GM18507 (cell line): Measurements from ENCODE around the gene PARP12.

Experiments used
- DNase-seq: peaks from one replicate; pipeline ENCODE4 v3.0.0; 2011; ENCODE audit warnings: low read depth; ENCODE audit not compliant: insufficient read length; ENCODE audit errors: extremely low spot score
- FAIRE-seq: peaks from 2 replicates; lab custom pipeline; 2011; peaks lifted over from hg19 to GRCh38; lab: Jason Lieb, UNC

PARP12 gene

DNA sequence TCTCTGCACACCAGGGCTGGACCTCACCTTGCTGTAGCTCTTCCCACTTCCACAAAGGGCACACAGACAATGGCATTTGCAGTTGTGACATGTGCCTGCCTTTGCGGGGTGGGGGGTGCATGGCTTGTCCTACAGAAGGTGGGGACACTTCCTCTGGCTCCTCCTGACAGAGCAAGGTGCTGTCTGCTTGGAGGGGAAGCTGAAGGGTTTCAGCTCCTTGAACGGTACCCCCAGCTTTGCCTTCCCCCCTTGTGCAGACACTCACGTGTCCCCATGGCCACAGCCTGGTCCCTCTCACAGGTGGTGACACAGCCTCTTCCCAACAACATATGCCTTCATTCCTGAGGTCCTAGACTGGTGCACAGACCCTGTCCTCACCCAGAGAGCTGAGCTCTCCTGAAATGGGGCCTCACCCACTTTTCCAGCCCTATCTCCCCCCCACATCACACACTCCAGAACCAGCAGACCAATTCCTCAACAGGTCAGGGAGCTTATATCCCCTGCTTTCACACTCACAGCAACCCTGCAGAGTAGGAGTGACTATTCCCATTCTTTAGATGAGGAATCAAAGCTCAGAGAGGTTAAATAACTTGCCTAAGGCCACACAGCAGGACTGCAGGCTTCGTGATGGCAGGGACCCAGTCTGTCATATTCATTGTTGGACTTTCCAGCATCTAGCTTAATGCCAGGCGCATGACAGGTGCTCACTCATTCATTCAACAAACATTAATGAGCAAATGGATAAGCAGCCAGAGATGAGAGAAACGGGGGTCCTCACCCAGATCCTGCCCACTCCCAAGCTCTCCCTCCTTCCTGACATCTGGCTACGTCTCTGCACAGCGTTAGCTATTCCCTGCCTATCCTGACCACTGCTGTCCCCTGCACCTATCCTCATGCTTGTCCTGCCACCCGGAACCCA, 44.4 kb downstream of the PARP12 start:
- DNase-seq (no peak), FAIRE-seq (no peak)

DNA sequence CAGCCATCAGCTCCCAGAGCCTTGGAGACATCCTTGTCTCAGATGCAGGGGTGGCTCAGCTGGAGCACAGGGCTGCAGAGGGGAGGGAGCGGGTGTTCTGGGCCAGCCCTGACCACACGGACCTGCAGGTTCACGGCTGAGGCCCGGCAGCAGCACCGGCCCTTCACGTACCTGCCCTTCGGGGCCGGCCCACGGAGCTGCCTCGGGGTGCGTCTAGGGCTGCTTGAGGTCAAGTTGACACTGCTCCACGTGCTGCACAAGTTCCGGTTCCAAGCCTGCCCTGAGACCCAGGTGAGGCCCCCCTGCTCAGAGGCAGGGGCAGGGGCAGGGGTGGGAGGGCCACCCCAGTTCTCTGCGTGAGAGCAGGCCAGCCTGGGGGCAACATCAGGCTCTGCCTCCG, 45.2 kb downstream of the PARP12 start:
- no peak for FAIRE-seq

GRCh38 chr7:140017034-140017433, 45.7 kb downstream of the PARP12 start:
- FAIRE-seq (no peak), DNase-seq (no peak)

More for the DNA sequence above, 45.2 kb downstream of the PARP12 start:
- no peak for DNase-seq

DNA sequence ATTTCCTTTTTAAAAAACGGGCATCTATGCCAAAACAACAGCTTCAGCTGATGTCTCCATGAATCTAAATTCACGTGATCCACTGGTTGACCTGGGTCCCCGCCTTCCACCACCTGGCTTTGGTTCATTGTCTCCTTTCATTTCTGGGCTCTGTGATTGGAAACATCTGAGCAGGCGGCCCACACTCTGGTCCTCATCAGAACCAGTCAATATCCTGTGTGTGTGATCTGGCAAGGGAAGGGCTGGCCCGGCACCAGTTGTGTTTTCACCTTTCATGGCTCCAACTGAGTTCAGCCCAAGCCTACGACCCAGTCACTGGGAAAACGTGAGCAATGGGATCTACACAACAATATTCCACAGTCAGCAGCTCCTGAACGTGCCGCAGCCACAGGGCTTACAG, 46.2 kb downstream of the PARP12 start:
- FAIRE-seq, result no peak
- no peak for DNase-seq

- DNase-seq, result no peak
- no peak for FAIRE-seq
These were observed 47.2 kb downstream of the PARP12 start for GRCh38 chr7:140015471-140015970.

DNA sequence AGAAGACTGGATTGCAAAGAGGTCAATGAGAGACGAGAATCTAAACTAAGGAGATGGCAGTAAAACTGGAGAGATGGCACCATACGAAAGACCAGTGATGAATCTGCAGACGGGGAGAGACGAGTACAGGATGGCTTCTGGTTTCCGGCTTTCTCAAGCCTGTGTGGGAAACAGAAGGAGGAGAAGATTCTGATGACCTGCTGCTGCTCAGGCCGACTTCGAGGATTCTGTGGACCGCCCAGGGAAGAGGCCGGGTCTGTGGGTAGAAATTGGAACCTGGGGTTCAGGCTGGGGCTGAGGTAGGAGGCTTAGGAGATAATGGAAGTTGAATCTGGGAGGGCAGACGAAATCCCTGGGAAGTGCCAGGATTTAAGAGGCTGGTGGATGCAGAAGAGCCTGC, 48.6 kb downstream of the PARP12 start:
- no peak for DNase-seq

GRCh38 chr7:140013676-140014075, 49.1 kb downstream of the PARP12 start:
- FAIRE-seq, result no peak
- DNase-seq, result no peak

More for the DNA sequence above, 48.6 kb downstream of the PARP12 start:
- no peak for FAIRE-seq

DNA sequence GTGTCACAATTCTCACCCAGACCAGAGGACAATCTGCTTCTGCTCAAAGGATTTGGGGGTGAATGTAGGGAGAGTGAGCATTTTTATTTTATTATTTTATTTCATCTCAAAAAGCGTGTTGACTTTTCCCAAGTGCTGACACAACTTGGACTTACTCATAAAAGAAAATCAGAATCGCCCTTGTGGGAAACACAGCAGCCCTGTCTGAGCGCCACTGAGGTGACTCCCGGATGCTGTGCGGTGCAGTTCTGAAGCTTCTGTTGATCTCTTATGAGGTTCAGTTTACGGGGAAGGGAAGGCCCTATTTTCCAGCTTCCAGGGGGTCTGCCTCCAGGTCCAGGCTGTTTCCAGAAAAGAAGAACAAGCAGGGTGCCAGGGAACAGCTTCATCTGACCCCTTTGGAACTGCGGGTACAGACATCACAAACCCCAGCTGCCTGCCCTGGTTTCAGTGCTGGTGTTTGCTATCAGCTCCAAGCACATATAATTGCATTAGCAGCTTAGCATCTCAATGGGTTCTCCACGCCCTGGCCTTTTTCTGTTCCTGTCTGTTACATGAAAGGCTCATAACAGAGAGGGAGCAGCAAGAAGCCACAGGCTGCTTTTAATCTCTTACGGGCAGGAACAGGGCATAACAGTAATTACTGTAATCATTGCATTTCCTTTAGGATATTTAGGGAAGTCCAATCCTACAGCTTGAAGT, 52.4 kb downstream of the PARP12 start:
- FAIRE-seq (no peak), DNase-seq (no peak)

DNA sequence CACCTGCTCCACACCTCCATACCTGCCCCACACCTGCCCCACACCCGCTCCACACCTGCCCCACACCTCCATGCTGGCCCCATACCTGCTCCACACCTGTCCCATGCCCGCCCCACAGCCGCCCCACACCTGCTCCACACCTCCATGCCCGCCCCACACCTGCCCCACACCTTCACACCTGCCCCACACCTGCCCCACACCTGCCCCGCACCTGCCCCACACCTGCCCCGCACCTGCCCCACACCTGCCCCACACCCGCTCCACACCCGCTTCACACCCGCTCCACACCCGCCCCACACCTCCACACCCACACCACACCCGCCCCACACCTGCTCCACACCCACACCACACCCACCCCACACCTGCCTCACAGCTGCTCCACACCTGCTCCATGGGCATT, 53.0 kb downstream of the PARP12 start:
- FAIRE-seq (no peak), DNase-seq (no peak)

DNA sequence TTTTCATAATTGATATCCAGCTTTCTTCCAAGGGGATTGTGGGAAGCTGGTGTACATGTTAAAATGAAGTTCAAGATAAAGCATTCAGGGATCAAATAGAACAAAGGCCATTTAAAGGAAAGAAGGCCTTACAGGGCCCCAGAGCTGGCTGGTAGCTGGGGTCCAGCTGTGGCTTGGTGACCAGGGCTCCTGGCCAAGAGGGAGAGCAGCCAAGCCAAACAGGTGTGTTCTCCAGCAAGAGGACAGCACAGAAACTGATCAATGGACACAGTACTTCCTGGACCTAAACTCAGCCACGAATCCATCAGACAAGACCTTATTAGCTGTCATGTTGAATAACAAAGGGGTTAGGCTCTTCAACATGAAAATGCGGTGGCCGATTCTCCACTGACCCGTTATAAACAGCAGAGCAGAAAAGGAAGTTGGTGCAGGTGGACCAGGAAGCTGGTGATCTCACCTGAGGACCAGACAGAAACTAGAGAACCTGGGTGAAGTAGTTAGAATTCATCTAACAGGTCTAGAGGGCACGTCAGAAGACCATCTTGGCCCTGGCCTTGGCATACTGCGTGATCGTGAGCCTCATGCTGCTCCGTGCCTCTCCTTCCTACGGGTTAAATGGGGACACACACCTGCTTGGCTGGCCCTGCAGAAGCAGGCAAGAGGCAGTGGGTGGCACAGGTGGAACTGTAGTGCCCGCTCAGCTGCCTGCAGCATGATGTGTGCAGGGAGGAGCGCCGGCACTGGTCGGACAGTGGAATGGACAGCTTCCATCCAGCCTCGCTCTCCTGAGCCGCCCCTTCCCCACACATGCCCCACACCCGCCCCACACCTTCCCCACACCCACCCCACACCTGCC, 53.8 kb downstream of the PARP12 start:
- DNase-seq (no peak), FAIRE-seq (no peak)

DNA sequence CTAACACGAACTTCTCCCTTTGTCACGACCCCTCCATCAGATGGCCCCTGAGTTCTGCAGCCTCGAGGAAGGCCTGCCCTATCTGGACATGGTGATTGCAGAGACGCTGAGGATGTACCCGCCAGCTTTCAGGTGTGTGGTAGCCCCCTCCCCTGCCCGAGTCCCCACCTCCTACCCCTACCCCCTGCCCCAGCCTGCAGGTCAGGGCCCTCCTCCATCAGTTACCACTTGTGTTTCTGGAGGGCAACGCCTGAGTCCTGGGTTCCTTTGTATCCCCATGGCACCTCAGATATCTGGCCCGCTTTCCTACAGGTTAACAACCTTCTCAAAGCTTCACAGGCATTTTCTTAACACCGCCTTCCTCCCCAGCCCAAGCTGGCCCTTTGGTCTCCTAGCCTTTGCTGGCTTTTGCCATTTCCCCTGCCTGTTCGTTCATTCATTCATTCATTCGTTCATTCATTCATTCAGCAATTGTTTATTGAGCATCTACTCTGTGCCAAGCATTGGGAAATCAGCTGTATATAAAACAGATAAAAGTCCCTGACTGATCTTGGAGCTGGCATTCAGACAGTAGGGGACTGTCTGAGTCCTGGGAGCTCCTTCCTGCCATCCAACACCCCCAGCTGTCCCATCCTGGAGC, 55.6 kb downstream of the PARP12 start:
- no peak for DNase-seq
- no peak for FAIRE-seq

DNA sequence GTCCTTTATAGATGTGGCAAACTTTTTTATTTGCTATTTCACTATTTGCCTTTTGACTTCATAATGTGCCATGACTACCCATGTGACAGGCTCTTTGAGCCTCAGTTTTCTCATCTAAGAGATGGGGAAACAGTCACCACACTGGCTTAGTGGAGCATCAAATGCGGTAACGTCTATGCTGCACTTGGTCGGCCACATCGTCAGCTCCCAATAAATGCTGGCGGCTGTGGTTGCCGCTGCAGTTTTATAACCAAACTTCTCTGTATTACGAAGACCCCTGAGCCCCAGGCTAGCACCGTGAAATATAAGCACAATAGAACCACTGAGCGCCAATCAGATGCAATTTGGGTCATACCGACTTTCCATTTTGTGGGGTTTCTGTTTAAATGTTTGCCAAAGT, 56.2 kb downstream of the PARP12 start:
- FAIRE-seq, result no peak

DNA sequence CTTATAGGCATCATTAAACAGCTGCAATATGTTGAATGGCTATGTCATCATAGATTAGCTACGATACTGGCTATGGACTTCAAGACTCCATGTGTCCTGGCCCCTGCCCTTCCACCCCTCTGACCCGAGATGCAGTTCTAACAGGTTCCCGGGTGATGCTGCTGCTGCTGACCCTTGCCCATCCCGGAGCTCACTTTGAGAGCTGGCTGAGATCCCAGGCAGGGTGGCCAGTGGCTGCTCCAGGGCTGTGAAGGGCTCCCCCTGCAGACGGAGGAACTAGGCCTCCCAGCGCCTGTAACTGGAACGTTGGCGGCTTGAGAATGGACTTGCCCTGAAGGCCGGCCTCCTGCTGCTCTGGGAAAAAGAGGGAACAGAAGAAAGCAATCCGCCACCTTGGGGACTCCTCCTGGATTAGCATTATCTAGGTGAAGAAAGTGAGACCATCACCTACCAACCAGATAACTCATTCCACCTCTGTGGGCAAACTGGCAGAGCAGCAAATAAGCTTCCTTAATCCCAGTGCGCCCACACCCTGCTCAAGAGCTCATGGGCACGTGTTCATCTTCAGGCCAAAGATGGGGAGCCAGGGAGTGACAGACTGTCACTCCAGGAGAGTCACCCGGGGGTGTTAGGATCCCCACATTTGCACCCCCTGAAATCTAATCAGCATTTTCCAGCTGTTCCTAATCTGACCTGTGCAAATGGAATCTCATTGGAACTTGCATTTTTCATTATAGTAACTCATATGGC, 56.8 kb downstream of the PARP12 start:
- no peak for DNase-seq

More for the DNA sequence above, 56.2 kb downstream of the PARP12 start:
- no peak for DNase-seq

DNA sequence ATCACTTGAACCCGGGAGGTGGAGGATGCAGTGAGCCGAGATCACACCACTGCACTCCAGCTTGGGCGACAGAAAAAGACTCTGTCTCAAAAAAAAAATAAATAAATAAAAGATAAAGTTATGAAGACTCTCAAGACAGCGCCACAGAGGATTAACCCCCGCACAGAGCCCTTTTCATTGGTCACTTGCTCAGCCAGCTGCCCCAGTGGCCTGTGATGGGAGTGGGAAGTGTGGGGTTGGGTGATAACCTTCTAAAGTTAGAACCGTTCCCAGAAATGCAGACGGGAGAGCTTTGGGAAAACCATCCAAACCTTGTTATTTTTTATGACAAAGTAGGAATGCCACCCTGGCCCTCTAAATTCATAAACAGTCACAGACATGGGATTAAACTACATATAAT, 57.4 kb downstream of the PARP12 start:
- FAIRE-seq, result no peak

More for the DNA sequence above, 56.8 kb downstream of the PARP12 start:
- no peak for FAIRE-seq

GRCh38 chr7:140004672-140005071, 58.1 kb downstream of the PARP12 start:
- DNase-seq (no peak), FAIRE-seq (no peak)

More for the DNA sequence above, 57.4 kb downstream of the PARP12 start:
- no peak for DNase-seq

DNA sequence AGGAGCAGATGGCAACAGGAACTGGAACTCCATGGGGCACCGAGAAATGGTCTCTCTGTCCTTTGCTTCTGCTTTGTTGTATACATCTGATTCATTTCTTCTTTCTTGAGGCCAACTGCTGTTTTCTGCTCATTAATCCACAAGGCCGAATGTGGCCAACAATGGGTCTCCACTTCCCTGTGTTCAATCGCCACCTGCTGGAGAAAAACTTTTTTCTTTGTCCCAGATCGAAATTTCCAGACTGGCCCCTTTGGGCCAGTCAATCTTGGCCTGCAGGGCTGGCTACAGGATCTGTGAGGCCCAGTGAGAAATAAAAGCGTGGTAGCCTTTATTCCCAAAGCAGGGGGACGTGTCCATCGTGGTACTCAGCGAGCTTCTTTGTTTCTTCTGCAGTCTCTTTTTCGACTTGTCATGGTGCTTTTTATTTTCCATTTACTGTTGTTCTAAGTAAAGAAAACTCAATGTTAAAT, 58.8 kb downstream of the PARP12 start:
- peak; percentile 64 for FAIRE-seq
- peak; percentile 53 for DNase-seq

- FAIRE-seq (no peak), DNase-seq (no peak)
These were observed 62.0 kb downstream of the PARP12 start for GRCh38 chr7:140000666-140001268.

DNA sequence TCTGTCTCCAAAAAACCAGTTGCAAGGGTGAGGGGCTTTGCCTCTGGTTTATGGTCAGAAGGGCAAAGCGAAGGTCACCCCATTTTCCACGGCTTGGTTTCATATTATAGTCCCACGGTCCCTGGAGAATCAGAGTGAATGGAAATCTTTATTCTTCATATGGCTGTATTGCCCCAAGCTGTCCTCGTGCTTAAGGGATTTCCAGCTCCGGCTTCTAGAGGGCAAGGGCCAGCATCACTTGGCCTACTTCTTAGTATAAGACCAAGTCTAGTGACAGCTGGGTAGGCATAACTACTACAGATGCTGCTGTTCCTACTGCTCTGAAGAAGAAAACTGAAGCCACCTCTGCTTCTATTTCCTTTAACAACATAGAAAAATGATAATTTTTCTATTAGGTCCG, 63.2 kb downstream of the PARP12 start:
- DNase-seq (no peak), FAIRE-seq (no peak)
